Astrocyte (in vitro differentiated cells and primary cell): ENCODE measurements around the gene LTC4S. TPM values are rescaled to one million over a fixed set of nuclear protein-coding genes. Genes with fewer than 3 reads are reported as not detected.

ENCODE experiments used
- DNase-seq: peaks from one replicate; pipeline ENCODE4 v3.0.0-alpha.2; 2010; ENCODE audit warnings: low read depth
- FAIRE-seq: peaks from 2 replicates; lab custom pipeline; 2011; peaks lifted over from hg19 to GRCh38; lab: Jason Lieb, UNC
- H2AFZ ChIP-seq: 2 replicates; pipeline ENCODE4 v1.6.0; 2012; ENCODE audit warnings: low read depth, low read length, inconsistent platforms
- H3K27ac ChIP-seq: 2 replicates; pipeline ENCODE4 v1.5.1; 2011; ENCODE audit warnings: low read depth, low read length, inconsistent platforms
- H3K27me3 ChIP-seq: 2 replicates; pipeline ENCODE4 v1.6.0; 2011; ENCODE audit warnings: low read length, inconsistent platforms; ENCODE audit not compliant: insufficient read depth
- H3K36me3 ChIP-seq: 2 replicates; pipeline ENCODE4 v1.5.1; 2011; ENCODE audit warnings: low read length, inconsistent platforms; ENCODE audit not compliant: insufficient read depth
- H3K4me1 ChIP-seq: 2 replicates; pipeline ENCODE4 v1.5.1; 2011; ENCODE audit warnings: low read length, inconsistent platforms; ENCODE audit not compliant: insufficient read depth
- H3K4me2 ChIP-seq: 2 replicates; pipeline ENCODE4 v1.6.0; 2012; ENCODE audit warnings: low read length, inconsistent platforms
- H3K4me3 ChIP-seq: 2 replicates; pipeline ENCODE4 v1.5.1; 2011; ENCODE audit warnings: low read depth, mild to moderate bottlenecking, low read length, inconsistent platforms; ENCODE audit not compliant: insufficient read depth
- H3K79me2 ChIP-seq: 2 replicates; pipeline ENCODE4 v1.6.0; 2012; ENCODE audit warnings: mild to moderate bottlenecking, low read length, inconsistent platforms; ENCODE audit not compliant: insufficient read depth
- H3K9ac ChIP-seq: 2 replicates; pipeline ENCODE4 v1.6.0; 2012; ENCODE audit warnings: mild to moderate bottlenecking, low read length, inconsistent platforms
- H3K9me3 ChIP-seq: 2 replicates; pipeline ENCODE4 v1.5.1; 2012; ENCODE audit warnings: low read depth, mild to moderate bottlenecking, low read length, inconsistent platforms; ENCODE audit not compliant: insufficient read depth
- H4K20me1 ChIP-seq: 2 replicates; pipeline ENCODE4 v1.6.0; 2012; ENCODE audit warnings: low read length, inconsistent platforms; ENCODE audit not compliant: insufficient read depth
- H3K27ac Mint-ChIP-seq: one replicate; pipeline ENCODE4 v1.8.0; 2021; ENCODE audit warnings: mild to moderate bottlenecking, mixed read lengths; ENCODE audit not compliant: unreplicated experiment
- H3K27me3 Mint-ChIP-seq: one replicate; pipeline ENCODE4 v1.8.0; 2021; ENCODE audit warnings: low read depth, mixed read lengths; ENCODE audit not compliant: unreplicated experiment
- H3K36me3 Mint-ChIP-seq: one replicate; pipeline ENCODE4 v1.8.0; 2021; ENCODE audit warnings: low read depth, mixed read lengths; ENCODE audit not compliant: unreplicated experiment
- H3K4me1 Mint-ChIP-seq: one replicate; pipeline ENCODE4 v1.8.0; 2021; ENCODE audit warnings: low read depth, mixed read lengths; ENCODE audit not compliant: unreplicated experiment
- H3K4me3 Mint-ChIP-seq: one replicate; pipeline ENCODE4 v1.8.0; 2021; ENCODE audit warnings: mild to moderate bottlenecking, moderate library complexity, mixed read lengths; ENCODE audit not compliant: unreplicated experiment
- H3K9me3 Mint-ChIP-seq: one replicate; pipeline ENCODE4 v1.8.0; 2021; ENCODE audit warnings: mild to moderate bottlenecking, mixed read lengths; ENCODE audit not compliant: unreplicated experiment
- CTCF ChIP-seq: IDR thresholded peaks from 2 replicates; pipeline ENCODE4 v1.5.1; 2011; ENCODE audit warnings: low read depth, mild to moderate bottlenecking, inconsistent platforms, low read length, moderate library complexity; ENCODE audit not compliant: insufficient read depth
- EZH2 ChIP-seq: IDR thresholded peaks from 2 replicates; pipeline ENCODE4 v1.6.1; 2012; ENCODE audit warnings: mild to moderate bottlenecking, low read length, inconsistent platforms; ENCODE audit not compliant: insufficient read depth
- total RNA-seq: library from RNA; stranded (reverse); gene quantifications from 2 replicates; pipeline ENCODE4 v1.2.1, GENCODE V29; 2021

LTC4S gene
- total RNA-seq, 1 donor from 2014 or later, result 1.3 TPM

- peaks cover 10% of the 10 kb centered on the region for H3K36me3 Mint-ChIP-seq
- no peaks in the 10 kb centered on the region for H3K27me3 Mint-ChIP-seq
- Histone ChIP-seq H3K27ac (peak overlapping the region; percentile 12), H3K9me3 (no peaks in the 10 kb centered on the region), H3K79me2 (no peaks in the 10 kb centered on the region), H2AFZ (peak overlapping the region; percentile 63), H3K4me3 (peak overlapping the region; percentile 55), H4K20me1 (peaks cover 30% of the 10 kb centered on the region), H3K4me2 (peak overlapping the region; percentile 88), H3K27me3 (no peaks in the 10 kb centered on the region), H3K9ac (peak overlapping the region; percentile 66), H3K4me1 (peaks cover 15% of the 10 kb centered on the region), H3K36me3 (no peaks in the 10 kb centered on the region)
- TF ChIP-seq CTCF, result peak; percentile 13
- no peak for TF ChIP-seq EZH2
- FAIRE-seq, result no peak
- no peak overlapping the region for H3K27ac Mint-ChIP-seq
- H3K4me3 Mint-ChIP-seq, result peak overlapping the region; percentile 50
- peak; percentile 65 for DNase-seq
- peaks cover 5% of the 10 kb centered on the region for H3K4me1 Mint-ChIP-seq
- H3K9me3 Mint-ChIP-seq, result no peaks in the 10 kb centered on the region
These were observed 2.4 kb downstream of the LTC4S start for GRCh38 chr5:179795863-179796833.

- no peak for TF ChIP-seq EZH2
- no peak for TF ChIP-seq CTCF
- Histone ChIP-seq H3K4me2 (peak overlapping the region; percentile 88), H3K79me2 (peaks cover 3% of the 10 kb centered on the region), H3K4me3 (peak overlapping the region; percentile 55), H3K9ac (peak overlapping the region; percentile 66), H2AFZ (no peak overlapping the region), H3K27me3 (no peaks in the 10 kb centered on the region), H3K36me3 (no peaks in the 10 kb centered on the region), H4K20me1 (peaks cover 38% of the 10 kb centered on the region), H3K9me3 (no peaks in the 10 kb centered on the region), H3K27ac (no peak overlapping the region), H3K4me1 (peaks cover 15% of the 10 kb centered on the region)
- H3K4me1 Mint-ChIP-seq, result peaks cover 5% of the 10 kb centered on the region
- no peaks in the 10 kb centered on the region for H3K27me3 Mint-ChIP-seq
- no peak overlapping the region for H3K27ac Mint-ChIP-seq
- peak overlapping the region; percentile 50 for H3K4me3 Mint-ChIP-seq
- peaks cover 15% of the 10 kb centered on the region for H3K36me3 Mint-ChIP-seq
- no peak for DNase-seq
- no peaks in the 10 kb centered on the region for H3K9me3 Mint-ChIP-seq
- FAIRE-seq, result no peak
These were observed 3.3 kb downstream of the LTC4S start for GRCh38 chr5:179796877-179797608.
